GM19463 (cell line): ENCODE measurements around the gene GJD2.

Source experiments
- ATAC-seq: cut with Tn5 transposase; IDR thresholded peaks from one replicate; pipeline ENCODE4 v1.9.1; 2021; ENCODE audit warnings: mild to moderate bottlenecking, moderate library complexity; ENCODE audit not compliant: unreplicated experiment

GJD2 gene

DNA sequence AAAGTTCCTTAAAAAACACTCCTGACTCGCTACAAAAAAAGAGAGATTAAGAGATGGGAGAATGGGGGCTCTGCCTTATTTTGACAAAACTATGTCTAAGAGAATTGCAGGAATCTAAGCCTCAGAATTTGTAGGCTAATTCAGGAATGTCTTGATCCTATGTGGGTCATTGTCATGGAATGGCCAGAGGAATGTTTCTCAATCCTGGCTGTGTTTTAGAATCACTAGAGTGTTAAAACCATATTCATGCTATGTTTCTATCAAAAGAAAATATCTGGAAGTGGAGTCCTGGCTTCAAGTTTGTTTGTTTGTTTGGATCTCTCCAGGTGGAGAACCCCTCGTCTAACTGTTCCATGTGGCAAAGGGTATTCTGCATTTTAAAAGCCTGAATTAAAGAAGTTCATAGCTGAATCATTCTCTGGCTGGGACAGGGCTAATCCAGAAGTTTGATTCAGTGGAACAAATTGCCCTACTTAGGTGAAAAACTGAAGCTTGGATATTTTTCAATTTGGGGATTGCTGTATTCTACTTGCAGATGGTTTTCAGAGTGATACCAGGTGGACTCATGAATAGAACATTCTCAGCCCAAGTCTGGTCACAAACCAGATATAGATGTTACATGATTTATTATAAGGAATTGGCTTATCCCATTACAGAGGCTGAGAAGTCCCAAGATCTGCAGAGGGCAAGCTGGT lies 28.2 kb downstream of the GJD2 start:
- ATAC-seq = no peak

DNA sequence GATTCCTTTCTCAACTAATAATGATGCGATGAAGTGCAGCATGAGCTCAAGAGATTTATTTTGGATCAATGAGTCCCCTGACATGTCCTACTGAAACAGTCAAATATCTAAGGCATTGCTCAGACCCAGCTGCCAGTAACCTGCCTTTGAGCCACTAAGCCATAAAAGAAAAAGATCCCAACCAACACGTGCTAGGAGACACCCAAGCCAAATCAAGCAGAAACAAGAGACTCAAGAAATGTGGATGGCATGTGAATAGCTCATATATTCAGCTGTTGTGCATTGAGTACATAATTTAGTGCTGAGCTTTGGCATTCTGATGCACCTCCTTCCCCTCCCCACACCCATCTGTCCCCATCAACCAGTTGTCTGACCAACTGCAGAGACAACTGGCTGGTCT lies 29.2 kb downstream of the GJD2 start:
- no peak for ATAC-seq

DNA sequence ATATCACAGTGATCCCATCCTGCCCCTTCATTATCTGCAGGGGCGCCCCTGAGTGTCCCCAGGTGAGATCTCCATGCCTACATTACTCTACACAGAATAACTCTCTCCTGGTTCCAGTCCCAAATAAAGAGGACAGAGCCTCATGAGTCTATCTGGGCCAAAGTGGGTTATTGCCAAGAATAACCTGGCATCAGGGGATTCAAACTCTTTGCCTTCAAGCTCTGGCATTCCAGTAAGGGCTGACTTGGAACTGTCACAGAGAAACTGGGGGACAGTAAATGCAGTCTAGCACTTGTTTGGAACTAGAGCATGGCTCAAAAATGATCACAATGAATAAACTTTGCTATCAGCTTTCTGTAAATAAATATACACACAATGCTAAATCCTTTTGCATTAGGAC lies 30.3 kb downstream of the GJD2 start:
- ATAC-seq = no peak

DNA sequence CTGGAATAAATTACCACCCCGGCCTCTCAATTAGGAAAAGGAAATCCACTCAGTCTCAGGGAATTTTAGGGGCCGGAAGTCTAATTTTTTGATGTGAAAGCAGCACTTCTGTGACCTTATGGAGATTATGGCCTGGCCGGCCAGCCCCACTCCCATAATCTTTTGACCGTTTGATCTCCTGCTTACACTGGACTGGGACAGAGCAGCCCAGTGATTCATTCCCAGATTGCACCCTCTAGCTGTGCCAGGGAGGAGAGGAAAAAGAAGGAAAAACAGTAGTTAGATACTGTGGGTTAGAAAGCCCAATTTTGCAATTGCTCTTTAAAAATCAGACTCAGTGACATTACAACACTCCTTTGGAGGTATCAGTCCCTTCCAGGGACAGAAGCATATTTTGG lies 32.4 kb downstream of the GJD2 start:
- no peak for ATAC-seq

DNA sequence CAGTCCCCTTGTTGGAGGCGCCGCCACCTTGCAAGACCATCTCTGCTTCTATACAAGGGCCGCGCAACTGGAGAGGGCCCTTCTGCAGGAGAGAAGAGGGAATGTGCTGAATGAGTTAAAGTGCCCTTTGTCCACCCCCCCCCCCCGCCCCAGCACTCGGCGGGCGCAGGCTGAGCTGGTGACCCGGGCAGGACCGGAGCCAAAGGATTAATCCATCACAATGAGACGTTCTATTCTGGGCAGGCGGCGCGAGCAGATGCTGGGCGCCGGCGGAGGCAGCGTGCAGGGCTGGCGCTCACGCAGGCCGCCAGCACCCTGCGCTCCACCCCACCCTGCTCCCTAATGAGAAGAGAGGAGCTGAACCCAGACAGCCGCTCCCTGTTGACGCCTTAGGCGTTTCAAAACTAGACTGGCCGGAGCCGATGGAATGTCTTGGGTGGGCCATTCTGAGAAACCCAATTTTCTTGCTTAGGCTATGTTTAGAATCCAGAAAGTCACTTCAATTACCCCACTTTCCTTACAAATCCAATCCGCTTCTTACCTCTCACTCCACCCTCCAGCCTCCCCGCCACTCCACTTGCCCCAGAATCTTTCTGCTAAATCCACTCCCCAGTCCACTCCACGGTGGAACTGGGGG lies 32.9 kb downstream of the GJD2 start:
- ATAC-seq = no peak

DNA sequence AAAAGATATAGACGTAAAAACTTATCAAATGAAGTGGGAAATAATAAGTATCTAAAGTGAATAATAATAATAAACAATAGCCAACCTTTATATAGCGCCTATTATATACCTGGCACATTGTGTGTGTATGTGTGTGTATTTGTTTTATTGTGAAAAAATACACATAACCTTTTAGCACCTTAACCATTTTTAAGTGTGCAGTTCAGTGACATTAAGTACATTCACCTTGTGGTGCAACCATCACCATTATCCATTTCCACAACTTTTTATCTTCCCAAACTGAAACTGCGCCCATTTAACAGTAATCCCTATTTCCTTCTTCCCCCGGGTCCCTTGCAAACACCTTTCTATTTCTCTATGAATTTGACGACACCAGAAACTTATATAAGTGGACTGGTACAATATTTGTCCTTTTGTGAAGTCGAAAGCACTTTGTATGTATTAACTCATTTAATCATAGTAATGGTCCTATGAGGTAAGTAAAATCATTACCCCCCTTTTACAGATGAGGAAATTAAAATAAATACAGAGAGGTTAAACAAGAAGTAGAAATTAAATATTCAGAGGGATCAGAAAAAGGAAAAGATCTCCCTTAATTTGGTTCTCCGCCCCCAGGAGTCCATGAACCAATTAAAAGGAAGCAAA lies 33.5 kb downstream of the GJD2 start:
- no peak for ATAC-seq

DNA sequence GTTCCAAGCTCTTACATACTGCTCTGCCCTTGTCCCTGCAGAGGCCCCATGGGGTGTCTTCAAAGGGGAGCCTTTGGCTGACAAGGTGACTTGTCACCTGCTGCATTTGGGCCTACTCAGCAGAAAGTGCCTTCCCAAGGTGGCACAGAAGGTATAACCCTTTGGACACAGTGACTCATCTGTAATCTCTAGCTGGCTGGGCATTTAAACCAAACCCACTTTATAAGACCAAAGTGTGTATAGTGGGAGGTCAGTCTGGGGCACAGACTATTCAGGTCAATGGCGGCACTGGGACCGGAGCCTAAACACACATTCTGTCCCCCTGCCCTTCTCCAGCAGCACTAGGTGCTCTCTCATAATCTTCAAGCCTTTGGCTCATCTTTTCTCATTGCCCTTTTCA lies 35.1 kb downstream of the GJD2 start:
- ATAC-seq = no peak

DNA sequence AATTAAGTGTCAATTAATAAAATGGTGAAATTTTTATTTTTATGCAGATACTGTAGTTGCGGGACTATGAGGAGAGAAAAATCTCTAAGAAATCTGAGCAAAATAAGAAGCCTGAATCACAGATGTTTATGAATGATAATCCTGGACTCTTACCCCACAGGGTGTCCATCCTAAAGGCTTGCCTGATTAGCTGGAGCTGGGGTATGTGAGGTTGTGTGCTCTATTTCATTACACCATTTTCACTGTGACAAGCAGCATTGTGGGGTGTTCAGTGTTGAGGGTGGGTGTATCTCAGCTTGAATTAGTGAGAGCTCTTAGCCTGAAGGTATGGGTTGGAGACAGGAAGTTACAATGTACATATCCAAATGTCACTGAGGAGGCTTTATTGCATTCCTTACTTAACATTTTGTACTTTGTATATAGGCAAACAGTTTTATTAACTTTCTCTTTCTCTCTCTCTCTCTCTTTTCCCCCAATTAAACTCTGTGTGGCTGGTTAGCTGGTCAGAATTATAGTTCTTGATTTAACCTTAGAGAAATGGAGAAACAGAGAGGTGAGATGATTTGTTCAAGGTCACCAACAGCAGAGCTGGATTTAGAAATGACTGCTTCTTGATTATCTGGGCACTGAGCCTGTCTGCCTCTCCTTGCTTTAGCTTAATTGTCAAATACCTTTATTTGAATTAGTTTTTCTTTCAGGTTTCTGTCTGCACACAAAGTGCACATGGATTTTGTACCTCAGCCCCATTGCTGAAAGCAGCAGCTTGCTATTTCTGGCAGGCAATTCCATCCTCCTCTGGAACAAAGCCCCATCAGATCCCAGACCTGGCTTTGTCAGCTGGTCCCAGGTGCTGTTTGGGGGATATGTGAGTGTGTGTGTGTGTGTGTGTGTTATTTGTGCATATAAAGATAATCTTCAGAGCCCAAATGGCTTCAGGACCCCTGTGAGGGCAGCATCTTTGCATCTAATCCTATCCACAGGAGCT lies 35.8 kb downstream of the GJD2 start:
- ATAC-seq = no peak

DNA sequence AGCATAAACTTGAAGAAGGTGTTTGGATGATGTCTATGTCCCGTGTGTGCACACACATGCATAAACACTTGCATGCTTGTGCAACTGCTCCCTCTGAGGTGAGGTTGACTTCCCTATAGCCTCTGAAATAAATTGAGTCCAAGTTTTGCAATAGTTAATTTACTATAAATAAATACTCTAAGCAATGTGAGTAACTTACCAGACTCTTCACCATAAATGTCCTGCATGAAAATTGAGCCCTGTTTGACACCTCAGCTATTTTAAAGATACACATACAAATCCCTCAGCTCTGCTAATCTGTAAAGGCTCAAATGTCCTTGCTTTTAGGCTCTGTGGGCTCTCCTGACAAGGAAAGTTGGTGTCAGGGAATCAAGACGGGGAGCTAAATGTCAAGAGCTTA lies 37.1 kb downstream of the GJD2 start:
- no peak for ATAC-seq

DNA sequence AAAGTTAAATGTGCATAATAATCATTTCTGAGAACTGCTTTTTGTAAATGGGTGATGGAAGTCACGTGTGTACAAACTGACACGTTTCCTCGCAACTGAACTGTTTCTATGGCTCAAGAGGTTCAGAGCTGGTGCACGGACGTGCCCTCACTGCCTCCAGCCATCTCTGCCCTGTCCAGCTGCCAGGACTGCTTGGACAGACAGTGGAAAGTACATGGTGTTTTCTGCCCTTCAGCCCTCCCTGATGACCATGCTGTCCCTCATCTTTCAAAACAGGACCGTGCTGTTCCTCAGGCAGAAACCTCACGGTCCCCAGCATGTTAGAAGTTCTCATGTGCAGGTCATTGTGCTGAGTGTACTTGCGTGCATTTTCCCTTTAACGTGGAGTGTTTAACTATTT lies 38.7 kb downstream of the GJD2 start:
- no peak for ATAC-seq

DNA sequence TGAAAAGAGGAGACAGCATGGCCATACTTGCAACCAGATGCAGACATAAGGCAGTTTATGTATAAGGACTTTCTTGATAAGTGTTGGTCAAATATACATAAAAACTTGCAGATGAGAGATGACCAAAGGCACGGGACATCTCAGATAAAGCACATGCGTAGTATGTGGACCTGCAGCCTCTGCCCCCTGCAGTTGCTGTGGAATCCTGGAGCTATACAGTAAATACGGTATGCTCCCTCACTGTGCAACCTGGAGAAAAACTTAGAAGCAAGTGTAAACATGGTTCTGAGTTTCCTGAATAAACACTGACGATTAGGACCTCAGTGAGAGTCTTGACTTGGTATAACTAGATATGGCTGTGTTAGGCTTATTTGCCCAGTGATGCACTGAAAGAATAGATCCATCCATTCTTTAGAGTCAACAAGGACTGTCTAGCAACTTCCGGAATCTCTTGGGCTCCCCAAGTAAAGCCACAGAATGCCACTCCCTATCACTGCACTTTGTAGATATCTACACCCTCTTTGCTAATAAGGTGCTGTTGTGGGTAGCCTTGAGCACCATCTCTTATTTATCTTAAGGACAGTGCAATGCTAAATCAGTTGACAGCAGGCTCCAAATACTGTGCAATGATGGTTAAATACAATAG lies 40.2 kb downstream of the GJD2 start:
- no peak for ATAC-seq

DNA sequence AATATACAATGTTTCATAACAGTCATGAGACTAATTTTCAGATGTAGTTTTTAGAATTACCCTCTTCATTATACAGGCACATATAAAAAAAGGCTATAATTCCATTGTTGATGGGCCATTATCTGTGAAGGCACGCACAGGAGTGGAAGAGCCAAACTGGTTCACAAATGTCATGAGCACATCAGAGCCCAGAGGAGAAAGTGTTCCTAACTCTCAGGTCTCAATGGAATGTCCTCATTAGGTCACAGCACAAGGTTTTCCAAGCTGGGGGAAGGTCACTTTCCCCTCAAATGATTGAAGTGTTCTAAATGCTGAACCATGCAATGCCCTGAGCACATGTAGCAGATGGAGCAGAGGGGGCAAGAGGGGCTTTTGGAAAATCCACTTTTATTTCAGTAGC lies 41.2 kb downstream of the GJD2 start:
- no peak for ATAC-seq

DNA sequence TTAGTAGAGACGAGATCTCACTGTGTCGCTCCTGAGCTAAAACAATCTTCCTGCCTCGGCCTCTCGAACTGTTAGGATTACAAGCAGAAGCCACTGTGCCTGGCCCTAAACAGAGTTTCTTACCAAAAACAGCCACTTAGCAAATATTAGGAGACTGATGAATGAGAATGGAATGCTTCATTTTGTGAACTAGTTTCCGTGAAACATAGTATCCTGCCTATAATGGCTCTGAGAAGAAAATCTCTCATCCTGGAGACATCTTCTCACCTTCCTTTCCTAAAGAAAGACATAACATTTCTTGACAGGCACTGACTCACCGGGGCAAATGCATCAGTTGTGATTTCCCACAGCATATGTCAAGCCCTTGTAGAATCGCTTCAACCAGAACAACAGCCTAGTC lies 44.9 kb downstream of the GJD2 start:
- ATAC-seq = no peak

DNA sequence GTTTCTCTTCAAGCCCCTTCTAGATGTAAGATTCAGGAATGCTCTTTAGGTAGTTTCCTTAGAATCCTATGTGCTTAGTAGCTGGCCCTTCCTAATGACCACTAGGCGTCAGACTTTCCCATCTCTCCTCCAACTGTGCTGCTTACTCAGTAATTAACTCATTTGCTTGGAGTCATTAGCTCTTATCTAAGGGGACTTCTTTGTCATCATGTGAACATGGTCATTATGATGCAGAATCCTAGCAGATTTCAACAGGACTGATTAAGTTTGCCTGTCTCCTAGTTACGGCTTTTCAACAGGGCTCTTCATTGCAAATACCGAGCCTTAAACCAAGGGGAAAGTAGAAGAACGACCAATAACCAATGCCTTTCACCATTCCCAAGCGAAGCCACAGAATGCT lies 46.4 kb downstream of the GJD2 start:
- ATAC-seq = no peak

DNA sequence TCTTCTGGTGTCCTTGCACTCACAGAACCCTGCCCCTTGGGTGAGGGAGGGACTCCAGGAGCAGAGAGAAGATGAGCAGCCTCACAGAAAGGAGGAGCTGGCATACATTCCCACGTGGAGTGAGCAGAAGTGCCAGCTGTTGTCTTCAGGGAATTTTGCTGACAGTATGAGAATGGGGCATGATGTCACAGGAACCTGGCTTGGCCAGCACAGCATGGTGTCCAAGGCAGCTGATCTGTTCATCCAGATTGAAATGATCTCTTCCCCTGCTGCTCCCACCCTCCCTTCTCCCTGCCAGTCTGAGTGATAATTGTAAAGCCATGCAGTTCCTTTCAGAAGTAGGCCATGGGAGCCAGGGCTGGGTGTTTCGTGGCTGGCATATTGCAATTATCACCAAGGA lies 53.3 kb downstream of the GJD2 start:
- no peak for ATAC-seq
